ENCODE measurements around the gene L3HYPDH.
A peak's percentile ranks its signal among the peaks of the same experiment; 100 is the strongest.
"Not testable (repeated sequence)": the region's sequence is repeated elsewhere in the genome, so short reads cannot be mapped to it uniquely, and the experiment has no call there.

L3HYPDH gene

DNA sequence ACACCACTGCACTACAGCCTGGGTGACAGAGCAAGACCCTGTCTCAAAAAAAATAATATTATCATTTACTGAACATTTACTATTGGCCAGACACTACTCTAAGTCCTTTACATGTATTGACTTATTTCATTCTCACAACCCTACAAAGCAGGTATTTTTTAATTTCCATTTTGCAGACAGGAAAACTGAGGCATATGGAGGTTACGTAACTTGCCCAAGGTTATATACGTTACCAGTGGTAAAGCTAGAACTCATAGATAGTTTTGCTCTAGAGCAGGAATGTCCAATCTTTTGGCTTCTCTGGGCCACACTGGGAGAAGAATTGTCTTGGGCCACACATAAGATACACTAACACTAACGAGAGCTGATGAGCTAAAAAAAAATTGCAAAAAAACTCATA lies 5.7 kb downstream of the L3HYPDH start:
- no peak for FAIRE-seq
- no peak for DNase-seq (ENCODE audit: low spot score)

DNA sequence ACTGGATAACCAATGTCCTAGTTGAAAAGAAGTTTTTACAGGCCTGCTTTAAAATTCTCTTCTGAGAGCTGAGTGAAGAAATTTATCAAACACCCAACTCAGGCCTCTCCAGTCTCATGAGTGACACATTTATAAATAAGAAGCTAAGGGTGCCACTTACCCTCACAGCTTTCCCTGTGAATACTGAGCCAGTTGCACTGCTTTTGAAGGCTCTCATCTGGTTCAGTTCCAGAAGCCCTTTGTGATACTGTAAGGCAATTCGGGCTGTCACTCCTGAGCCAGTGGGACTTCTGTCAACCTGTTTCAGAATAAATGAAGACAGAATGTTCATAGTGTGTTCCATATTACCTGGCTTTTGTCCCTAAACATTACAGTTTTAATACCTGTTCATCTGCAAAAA lies 8.5 kb downstream of the L3HYPDH start:
- DNase-seq (ENCODE audit: low spot score) (no peak), FAIRE-seq (no peak)

DNA sequence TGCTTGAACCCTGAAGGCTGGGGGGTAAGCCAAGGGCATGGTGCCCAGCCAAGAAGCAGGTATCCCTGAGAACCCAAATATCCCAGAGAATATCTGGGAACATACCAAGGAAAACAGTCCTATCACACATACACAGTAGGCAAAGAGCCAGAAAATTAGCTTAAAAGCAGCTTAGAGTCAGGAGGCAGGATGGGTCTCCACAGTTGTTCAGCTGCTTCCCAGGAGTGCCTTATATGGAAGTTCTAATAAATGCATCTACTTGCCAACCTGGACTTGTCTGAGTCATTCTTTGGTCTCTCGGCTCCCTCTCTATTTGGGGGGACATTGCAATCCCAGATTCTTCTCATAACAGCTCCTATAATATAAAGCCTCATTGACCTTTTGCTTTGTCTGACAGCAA lies 10.0 kb downstream of the L3HYPDH start:
- FAIRE-seq (no peak), DNase-seq (ENCODE audit: low spot score) (no peak)

DNA sequence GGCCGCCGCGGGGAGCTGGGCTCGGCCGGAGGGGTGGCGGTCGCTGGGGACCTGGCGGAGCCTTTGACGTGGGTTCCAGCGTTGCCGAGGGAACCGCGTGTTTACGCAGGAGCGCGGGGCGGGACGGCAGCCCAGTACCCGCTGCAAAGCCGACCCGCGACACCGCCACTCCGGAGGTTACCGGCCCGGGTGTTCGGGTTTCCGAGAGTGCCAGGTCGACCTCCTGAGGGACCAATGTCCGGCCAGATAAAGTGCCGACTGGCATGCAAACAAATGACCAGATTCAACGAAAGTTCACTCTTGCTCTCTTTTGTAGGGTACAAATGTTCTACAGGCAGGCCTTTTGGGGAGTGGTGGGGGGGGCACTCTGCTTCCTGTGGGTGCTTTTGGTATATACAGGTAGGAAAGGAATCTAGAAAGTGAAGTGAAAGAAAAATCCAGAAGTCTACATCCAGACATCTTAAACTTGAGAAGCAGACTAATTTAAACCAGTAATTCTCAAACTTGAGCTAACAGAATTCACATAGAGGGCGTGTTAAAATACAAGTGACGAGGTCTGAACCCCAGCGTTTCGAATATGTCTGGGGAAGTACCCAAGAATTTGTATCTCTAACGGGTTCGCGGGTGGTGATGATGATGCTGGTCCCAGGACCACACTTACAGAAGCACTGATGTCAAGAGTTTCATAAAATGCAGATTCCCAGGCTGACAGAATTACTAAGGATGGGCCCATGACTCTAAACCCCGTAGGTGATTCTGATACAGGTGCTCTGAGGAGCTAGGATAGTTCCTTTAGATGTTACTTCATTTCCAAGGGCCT lies 18.7 kb downstream of the L3HYPDH start, which contains the start of gene GPR135:
Gene GPR135, minus strand, starts transcription at position 65 of the 820 bp plus-strand sequence. CDS start 154 bp downstream, outside the sequence.
- FAIRE-seq (no peak), DNase-seq (ENCODE audit: low spot score) (no peak)

DNA sequence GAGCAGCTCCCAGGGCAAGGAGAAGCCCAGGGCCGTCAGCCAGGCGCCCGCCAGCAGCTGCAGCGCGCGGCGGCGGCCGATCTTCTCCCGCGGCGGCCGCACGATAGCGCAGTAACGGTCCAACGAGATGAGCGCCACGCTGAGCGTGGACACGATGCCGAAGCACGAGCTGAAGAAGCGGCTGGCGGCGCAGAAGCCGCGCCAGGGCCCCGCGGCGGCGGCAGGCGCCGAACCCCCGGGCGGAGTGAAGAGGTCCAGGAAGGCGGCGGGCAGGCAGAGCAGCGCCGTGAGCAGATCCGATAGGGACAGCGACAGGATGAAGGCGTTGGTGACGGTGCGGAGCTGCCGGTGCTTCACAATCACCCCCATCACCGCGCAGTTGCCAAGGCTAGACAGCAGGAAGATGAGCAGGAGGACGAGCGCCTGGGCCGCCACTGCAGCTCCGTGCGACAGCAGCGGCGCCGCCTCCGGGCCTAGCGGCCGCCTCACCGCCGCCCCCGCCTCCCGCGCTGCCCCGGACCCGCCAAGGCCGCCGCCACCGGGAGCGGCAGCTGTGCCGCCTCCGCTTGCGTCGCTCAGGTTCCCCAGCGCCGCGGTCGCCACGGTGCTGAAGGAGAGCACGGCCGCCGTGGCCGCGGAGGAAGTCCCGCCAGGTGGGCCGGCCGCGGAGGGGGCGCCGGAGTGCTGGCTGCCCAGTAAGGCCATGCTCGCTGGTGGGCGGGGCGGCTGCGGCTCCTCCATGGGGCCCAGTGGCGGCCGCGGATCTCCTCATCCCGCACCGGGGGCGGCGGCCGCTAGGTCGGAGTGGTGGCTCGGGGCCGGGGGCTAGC lies 19.5 kb downstream of the L3HYPDH start:
- FAIRE-seq, result no peak
- DNase-seq (ENCODE audit: low spot score), result no peak

DNA sequence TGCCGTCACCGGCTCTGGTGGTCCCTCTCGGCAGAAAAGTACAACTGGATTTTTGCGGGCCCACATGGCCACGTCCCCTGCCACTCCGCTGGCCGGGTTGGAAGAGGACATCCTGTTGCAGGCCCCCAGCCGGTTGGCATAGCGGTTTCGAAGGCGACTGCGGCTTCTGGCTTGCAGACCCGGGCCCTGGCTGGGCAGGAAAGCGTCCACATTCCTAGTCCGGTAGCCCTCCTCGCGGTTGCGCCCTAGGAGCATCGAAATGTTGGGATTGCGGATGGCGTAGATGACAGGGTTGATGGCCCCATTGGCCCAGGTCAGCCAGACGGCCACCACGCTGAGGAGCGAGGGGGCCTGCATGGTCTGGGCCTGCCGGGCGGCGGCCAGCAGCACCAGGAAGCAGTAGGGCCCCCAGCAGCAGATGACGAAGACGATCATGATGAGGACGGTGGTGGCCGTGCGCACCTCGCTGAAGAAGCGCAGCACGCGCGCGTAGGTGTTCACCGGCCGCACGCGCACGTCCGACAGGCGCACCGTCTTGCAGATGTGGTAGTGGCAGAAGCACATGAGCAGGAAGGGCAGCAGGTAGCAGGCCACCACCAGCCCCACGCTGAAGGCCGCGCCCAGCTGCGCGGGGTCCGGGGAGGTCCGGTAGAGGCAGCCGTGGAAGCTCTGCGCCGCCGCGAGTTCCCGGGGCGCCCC lies 20.3 kb downstream of the L3HYPDH start:
- FAIRE-seq (no peak), DNase-seq (ENCODE audit: low spot score) (no peak)

DNA sequence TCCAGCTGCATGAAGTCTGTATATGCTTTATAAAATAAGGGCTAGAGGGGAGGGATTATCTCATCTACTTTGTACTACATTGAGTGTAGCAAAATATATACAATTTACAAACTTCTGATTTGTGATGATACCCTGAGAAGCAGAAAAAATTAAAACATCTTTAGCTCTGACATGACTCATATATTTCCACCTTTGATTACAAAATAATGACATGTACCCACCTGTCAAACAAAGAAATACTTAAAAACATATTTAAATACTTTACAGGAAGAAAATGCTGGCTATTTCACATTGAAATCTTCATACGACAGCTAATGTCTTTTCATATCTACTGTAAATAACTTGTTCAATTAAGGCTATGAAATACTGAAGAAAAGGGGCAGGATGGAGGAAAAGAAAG lies 22.3 kb downstream of the L3HYPDH start:
- DNase-seq (ENCODE audit: low spot score) (no peak), FAIRE-seq (no peak)

DNA sequence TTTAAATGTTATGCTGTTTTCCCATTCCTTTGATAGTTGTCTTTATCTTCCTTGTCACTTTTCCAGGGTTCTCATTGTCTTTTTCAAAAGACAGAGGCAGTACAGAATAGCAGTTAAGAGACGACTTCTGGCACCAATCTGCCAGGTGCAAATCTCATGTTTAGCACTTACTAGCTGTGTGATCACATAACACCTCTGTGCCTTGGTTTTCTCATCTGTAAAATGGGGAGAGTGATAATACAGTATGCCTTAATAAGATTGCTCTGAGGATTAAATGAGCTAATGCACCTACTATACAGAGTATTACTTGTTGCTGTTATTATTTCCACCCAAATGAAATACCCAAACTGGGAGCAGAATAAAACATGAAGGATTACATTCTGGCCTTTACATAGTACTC lies 23.8 kb downstream of the L3HYPDH start:
- FAIRE-seq, result no peak
- DNase-seq (ENCODE audit: low spot score), result no peak

DNA sequence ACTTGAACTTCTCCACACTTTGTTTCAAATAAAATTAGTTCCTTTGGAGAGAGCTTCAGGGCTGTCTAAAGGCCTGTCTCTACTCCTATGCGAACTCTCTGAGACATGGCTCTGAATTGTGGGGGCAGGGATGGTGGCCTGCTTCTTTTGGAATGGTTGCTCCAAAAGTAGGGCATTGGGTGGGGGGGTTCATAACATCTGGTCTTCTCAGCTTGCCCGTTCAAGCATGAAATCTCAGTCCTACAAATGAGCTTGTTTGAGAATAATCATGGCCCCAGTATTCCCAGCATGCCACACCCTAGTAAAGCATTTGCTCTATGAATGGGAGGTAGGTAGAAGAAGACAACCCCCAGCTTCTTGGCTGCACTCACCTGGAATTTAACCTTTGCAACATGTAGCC lies 25.7 kb downstream of the L3HYPDH start:
- DNase-seq (ENCODE audit: low spot score) (no peak), FAIRE-seq (no peak)

DNA sequence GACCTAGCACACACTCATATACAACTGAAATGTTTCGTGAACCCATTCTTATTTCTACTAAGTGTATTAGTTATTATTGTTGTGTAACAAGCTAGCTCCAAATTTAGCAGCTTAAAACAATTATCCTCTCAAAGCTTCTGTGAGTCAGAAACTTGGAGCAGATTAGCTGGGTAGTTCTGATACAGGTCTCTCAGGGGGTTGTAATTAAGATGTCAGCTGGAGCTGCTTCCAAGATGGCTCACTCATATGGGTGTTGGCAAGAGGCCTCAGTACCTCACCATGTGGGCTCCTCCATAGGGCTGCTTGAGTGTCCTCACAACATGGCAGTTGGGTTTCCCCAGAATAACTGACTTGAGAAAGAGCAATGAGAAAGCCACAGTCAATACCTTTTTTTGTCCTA lies 28.8 kb downstream of the L3HYPDH start:
- FAIRE-seq, result no peak
- no peak for DNase-seq (ENCODE audit: low spot score)

DNA sequence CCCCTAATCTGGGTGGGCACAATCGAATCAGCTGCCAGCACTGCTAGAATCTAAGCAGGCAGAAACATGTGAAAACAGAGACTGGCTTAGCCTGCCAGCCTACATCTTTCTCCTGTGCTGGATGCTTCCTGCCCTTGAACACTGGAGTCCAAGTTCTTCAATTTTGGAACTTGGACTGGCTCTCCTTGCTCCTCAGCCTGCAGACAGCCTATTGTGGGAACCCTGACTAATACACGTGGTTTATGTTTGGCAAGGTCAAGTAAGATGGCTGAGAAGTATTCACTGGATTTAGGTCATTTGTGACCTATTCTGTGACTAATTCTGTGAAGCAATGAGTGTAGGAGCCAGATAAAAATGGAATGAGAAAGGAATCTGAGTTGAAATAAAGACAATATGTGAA lies 30.1 kb downstream of the L3HYPDH start:
- DNase-seq (ENCODE audit: low spot score), result peak; percentile 8
- FAIRE-seq, result no peak

DNA sequence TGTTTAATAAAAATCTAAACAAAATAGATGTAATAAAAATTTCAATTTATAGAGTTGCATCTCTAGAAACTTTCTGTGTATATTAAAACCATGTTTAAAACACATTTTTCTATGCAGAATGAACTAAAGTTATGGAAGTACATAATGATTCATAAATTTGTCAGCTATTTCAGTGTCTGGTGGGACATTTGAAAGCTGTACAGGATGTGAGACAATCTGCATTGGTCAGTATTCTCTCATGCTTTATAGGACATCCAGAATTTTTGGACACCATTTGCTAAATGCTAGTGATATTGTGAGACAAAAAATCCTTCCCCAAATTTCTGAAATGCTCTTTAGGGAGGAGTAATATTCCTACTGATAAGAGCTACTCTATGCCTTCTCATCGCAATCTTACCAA lies 32.4 kb downstream of the L3HYPDH start:
- no peak for FAIRE-seq
- DNase-seq (ENCODE audit: low spot score), result no peak

DNA sequence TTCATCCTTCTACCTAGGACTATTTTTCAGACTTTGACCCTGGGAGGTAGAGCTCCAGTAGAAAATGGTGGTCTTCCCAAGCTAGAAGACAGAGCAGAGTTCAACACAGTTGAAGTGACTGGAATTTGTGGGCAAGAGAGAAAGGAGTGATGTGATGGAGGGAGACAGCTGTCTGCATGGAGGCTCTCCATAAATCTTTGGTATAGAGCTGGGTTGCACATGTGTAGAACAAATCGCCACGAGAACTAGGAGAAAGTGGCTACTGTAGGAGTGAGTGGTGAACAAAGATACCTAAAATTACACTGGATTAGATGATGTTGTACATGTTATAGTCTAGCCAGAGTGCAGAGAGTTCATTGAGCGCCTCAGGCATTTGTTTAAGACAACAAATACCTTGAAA lies 33.5 kb downstream of the L3HYPDH start:
- DNase-seq (ENCODE audit: low spot score) (no peak), FAIRE-seq (no peak)

DNA sequence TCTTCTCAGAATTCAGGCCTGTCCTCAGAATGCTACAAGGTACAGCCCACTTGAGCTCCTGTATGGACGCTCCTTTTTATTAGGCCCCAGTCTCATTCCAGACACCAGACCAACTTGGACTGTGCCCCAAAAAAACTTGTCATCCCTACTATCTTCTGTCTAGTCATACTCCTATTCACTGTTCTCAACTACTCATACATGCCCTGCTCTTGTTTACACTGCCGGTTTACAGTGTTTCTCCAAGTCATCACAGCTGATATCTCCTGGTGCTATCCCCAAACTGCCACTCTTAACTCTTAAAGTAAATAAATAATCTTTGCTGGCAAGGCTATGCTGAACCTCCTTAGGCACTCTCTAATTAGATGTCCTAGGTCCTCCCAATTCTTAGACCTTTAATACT lies 35.5 kb downstream of the L3HYPDH start:
- not testable (repeated sequence) for FAIRE-seq

DNA sequence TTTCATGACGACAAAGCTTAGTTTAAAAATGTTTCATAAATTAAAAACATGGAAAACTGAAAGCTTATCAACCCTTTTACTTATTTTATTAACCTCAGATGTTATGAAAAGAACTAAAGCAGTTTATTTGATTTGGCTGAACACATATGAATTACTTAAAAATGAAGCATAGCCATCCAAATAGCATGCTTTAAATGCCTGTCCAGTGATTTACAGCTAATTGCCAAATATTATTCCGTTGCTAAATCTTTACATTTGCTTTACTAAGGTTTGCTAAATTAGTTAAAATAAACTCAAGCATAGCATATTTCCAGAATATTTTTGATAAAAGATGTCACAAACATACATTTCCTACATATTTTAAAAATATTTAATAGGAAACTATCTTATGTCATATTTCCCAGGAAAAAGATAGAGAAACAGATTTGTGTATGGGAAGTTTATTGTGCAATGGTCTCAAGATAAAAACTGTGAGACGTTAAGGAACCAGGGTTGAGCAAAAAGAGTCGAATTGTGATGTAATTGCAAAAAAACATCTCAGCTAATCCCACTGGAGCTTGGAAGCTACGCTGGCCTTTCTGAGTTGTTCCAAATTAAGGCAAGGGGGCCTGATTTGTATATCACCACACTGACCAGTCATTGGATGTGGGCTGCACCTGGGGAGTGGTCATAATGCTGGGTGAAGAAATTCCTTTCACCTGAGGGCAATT lies 44.8 kb downstream of the L3HYPDH start:
- DNase-seq (ENCODE audit: low spot score), result no peak
- FAIRE-seq, result no peak

More for the DNA sequence above, 35.5 kb downstream of the L3HYPDH start:
- DNase-seq (ENCODE audit: low spot score), result not testable (repeated sequence)

DNA sequence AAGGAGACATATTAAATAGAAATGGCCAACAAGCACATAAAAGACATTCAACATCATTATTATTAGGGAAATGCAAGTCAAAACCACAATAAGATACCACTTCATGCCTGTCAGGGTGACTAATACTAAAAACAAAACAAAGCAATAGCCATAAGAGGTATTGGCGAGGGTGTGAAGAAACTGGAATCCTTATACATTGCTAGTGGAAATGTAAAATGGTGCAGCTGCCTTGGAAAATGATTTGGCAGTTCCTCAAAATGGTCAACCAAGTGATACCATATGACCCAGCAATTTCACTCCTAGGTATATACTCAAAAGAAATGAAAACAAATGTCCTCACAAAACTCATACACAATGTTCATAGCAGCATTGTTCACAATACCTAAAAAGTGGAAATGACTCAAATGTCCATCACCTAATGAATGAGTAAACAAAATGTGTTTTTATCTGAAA lies 46.0 kb downstream of the L3HYPDH start:
- FAIRE-seq (no peak), DNase-seq (ENCODE audit: low spot score) (no peak)

DNA sequence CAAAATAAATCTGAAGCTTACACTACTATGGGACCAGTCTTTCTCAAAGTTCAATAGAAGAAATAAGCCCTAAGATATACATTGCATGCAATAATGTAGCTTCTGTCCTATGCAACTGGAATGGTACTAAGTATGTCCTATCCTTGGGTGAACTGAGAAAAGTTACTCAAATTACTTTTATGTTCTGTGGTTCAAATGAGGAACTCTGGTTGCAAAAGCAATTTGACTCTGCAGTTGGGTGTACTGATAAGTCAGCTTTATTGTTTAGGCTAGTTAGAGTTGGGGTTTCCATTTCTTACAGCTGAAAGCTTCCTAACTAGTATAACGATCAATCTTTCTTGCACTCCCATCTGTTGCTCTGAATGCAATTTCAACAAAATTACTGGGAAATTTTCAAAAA lies 48.2 kb downstream of the L3HYPDH start:
- FAIRE-seq, result no peak
- DNase-seq (ENCODE audit: low spot score), result no peak

DNA sequence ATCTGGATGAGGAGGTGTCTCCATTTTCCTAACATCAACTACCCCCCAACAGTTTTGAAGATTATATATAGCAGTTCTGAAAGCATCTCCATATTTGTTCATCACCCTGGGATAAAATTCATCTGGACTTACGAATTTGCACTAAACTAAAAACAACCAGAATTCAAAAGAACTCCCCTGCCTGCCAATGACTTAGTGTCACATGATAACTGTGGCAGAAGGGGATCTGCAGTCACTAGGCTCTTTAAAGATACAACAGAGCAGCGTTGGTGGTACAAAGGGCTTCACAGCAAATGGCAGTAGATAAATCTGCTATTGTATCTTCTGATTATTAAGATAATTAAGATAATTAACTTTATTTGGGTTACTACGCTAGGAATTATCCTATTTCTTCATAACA lies 49.1 kb downstream of the L3HYPDH start:
- DNase-seq (ENCODE audit: low spot score) (no peak), FAIRE-seq (no peak)

DNA sequence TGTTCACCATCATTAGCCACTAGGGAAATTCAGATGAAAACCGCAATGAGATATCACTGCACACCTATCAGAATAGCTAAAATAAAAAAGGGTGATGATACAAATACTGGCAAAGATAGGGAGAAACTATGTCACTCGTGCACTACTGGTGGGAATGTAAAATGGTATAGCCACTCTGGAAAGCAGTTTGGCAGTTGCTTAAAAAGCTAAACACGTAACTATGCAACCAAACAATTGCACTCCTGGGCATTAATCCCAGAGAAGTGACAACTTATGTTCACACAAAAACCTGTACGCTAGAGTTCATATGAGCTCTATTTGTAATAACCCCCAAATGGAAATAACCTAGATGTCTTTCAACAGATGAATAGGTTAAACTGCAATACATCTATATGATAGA lies 54.4 kb downstream of the L3HYPDH start:
- FAIRE-seq, result no peak
- DNase-seq (ENCODE audit: low spot score), result no peak

DNA sequence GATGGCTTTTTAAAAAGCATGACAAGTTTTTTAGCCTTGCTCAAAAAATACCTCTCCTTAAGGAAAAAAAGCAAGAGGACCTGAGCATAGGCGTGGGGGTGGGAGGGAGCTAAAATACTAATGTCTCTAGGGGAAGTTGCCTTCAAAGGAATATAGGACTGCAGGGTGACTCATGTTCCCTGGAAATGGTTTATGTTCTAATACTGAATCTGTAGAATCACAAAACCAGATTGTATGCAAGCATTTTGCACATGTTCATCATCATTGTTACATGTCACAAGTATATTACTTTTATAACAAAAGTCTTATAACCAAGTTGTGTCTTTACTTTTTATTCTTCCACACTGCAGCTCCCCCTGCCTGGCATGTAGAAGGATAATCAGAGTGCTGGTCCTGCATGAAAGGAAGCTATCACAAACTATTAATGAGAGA lies 55.6 kb downstream of the L3HYPDH start:
- DNase-seq (ENCODE audit: low spot score) (no peak), FAIRE-seq (no peak)
